Activated gamma-delta T cell treated with anti-CD3 and anti-CD28 coated beads, Interleukin-2, amount 50 U/mL, for 16 hours (primary cell): ENCODE data around the gene SIRT5.

Experiments used
- DNase-seq: peaks from one replicate; pipeline ENCODE4 v3.0.0-alpha.2; 2020; ENCODE audit warnings: low read depth

The SIRT5 gene

GRCh38 chr6:13635948-13636658 lies 61.7 kb downstream of the SIRT5 start:
- no peak for DNase-seq

- no peak for DNase-seq
These were observed 63.6 kb downstream of the SIRT5 start for GRCh38 chr6:13638014-13638413.

GRCh38 chr6:13638626-13639025 lies 64.2 kb downstream of the SIRT5 start:
- no peak for DNase-seq

- no peak for DNase-seq
These were observed 66.9 kb downstream of the SIRT5 start for GRCh38 chr6:13641315-13641714.

- DNase-seq: no peak
These were observed 68.7 kb downstream of the SIRT5 start for GRCh38 chr6:13643125-13643524.

GRCh38 chr6:13648850-13649249 lies 74.4 kb downstream of the SIRT5 start:
- no peak for DNase-seq

- DNase-seq: no peak
These were observed 75.0 kb downstream of the SIRT5 start for GRCh38 chr6:13649393-13649792.

- DNase-seq: no peak
These were observed 78.9 kb downstream of the SIRT5 start for GRCh38 chr6:13653296-13653695.

- no peak for DNase-seq
These were observed 80.1 kb downstream of the SIRT5 start for GRCh38 chr6:13654496-13654895.

- DNase-seq: no peak
These were observed 81.3 kb downstream of the SIRT5 start for GRCh38 chr6:13655700-13656099.

- no peak for DNase-seq
These were observed 85.9 kb downstream of the SIRT5 start for GRCh38 chr6:13660273-13660672.

- no peak for DNase-seq
These were observed 86.5 kb downstream of the SIRT5 start for GRCh38 chr6:13660893-13661292.

- no peak for DNase-seq
These were observed 87.2 kb downstream of the SIRT5 start for GRCh38 chr6:13661647-13662046.

- DNase-seq: no peak
These were observed 88.4 kb downstream of the SIRT5 start for GRCh38 chr6:13662651-13663334.

- DNase-seq: no peak
These were observed 89.6 kb downstream of the SIRT5 start for GRCh38 chr6:13663986-13664385.
